ENCODE results near the gene TMEM19. TPM values are rescaled to one million over a fixed set of nuclear protein-coding genes. Genes with fewer than 3 reads are reported as not detected.
A peak's percentile ranks its signal among the peaks of the same experiment; 100 is the strongest.

TMEM19 gene
- 98.7 TPM for polyA plus RNA-seq

- H3K9me3 Mint-ChIP-seq: no peaks in the 10 kb centered on the region
- H3K27me3 Mint-ChIP-seq: no peaks in the 10 kb centered on the region
- H3K27ac Mint-ChIP-seq: peak within 1 kb of the TSS; percentile 88 to 95 (median 92)
- peak within 1 kb of the TSS; percentile 92 to 99 (median 98) for H3K4me3 Mint-ChIP-seq
- peaks cover 17 to 32% (median 24%) of the 10 kb centered on the region in 3 donors for H3K4me1 Mint-ChIP-seq
- no peaks in the 10 kb centered on the region for H3K36me3 Mint-ChIP-seq
Measured at GRCh38 chr12:71685914-71686657, at the start of gene TMEM19. Gene TMEM19, plus strand, starts transcription at chr12:71686082. Its CDS starts 599 bp downstream, at chr12:71686681.

GRCh38 chr12:71636704-71637115 is 49.2 kb upstream of the TMEM19 start:
- H3K36me3 Mint-ChIP-seq: peaks cover 2% of the 10 kb centered on the region

GRCh38 chr12:71638499-71638898 is 47.4 kb upstream of the TMEM19 start:
- H3K27ac Mint-ChIP-seq: no peak overlapping the region
- peaks cover 5 to 8% (median 6%) of the 10 kb centered on the region in 3 donors for H3K4me1 Mint-ChIP-seq
- no peaks in the 10 kb centered on the region for H3K27me3 Mint-ChIP-seq
- H3K4me3 Mint-ChIP-seq: no peak overlapping the region
- H3K9me3 Mint-ChIP-seq: no peaks in the 10 kb centered on the region
- H3K36me3 Mint-ChIP-seq: peaks cover 4% of the 10 kb centered on the region

More at GRCh38 chr12:71636704-71637115, 49.2 kb upstream of the TMEM19 start:
- H3K4me1 Mint-ChIP-seq: peaks cover 5 to 8% (median 6%) of the 10 kb centered on the region in 3 donors
- peak overlapping the region in 1 of 3 donors; percentile 8 for H3K27ac Mint-ChIP-seq
- no peak overlapping the region for H3K4me3 Mint-ChIP-seq
- no peaks in the 10 kb centered on the region for H3K27me3 Mint-ChIP-seq
- no peaks in the 10 kb centered on the region for H3K9me3 Mint-ChIP-seq

GRCh38 chr12:71639341-71639760 is 46.5 kb upstream of the TMEM19 start:
- H3K36me3 Mint-ChIP-seq: peaks cover 11% of the 10 kb centered on the region
- peaks cover 5 to 8% (median 6%) of the 10 kb centered on the region in 3 donors for H3K4me1 Mint-ChIP-seq
- no peaks in the 10 kb centered on the region for H3K27me3 Mint-ChIP-seq
- no peak overlapping the region for H3K4me3 Mint-ChIP-seq
- H3K9me3 Mint-ChIP-seq: no peaks in the 10 kb centered on the region
- H3K27ac Mint-ChIP-seq: peak overlapping the region in 2 of 3 donors; percentile 23 to 27

- no peaks in the 10 kb centered on the region for H3K9me3 Mint-ChIP-seq
- no peak overlapping the region for H3K27ac Mint-ChIP-seq
Measured at GRCh38 chr12:71640316-71640715, 45.6 kb upstream of the TMEM19 start.

GRCh38 chr12:71641390-71641789 is 44.5 kb upstream of the TMEM19 start:
- no peaks in the 10 kb centered on the region for H3K27me3 Mint-ChIP-seq
- no peaks in the 10 kb centered on the region for H3K9me3 Mint-ChIP-seq
- no peak overlapping the region for H3K4me3 Mint-ChIP-seq
- peak overlapping the region in 1 of 3 donors; percentile 3 for H3K27ac Mint-ChIP-seq
- peaks cover 9 to 11% (median 10%) of the 10 kb centered on the region in 3 donors for H3K4me1 Mint-ChIP-seq
- peaks cover 13% of the 10 kb centered on the region for H3K36me3 Mint-ChIP-seq

More at GRCh38 chr12:71640316-71640715, 45.6 kb upstream of the TMEM19 start:
- Mint-ChIP-seq H3K36me3 (peaks cover 13% of the 10 kb centered on the region), H3K4me1 (peaks cover 7 to 10% (median 10%) of the 10 kb centered on the region in 3 donors), H3K27me3 (no peaks in the 10 kb centered on the region), H3K4me3 (no peak overlapping the region)

- Mint-ChIP-seq H3K27ac (no peak overlapping the region), H3K9me3 (no peaks in the 10 kb centered on the region), H3K36me3 (peaks cover 10% of the 10 kb centered on the region)
Measured at GRCh38 chr12:71642264-71642663, 43.6 kb upstream of the TMEM19 start.

GRCh38 chr12:71645268-71645667 is 40.6 kb upstream of the TMEM19 start:
- H3K9me3 Mint-ChIP-seq: no peaks in the 10 kb centered on the region
- H3K27ac Mint-ChIP-seq: peak overlapping the region in 2 of 3 donors; percentile 37 to 71
- H3K27me3 Mint-ChIP-seq: no peaks in the 10 kb centered on the region
- H3K36me3 Mint-ChIP-seq: peaks cover 10% of the 10 kb centered on the region
- H3K4me3 Mint-ChIP-seq: no peak overlapping the region
- peaks cover 2 to 9% (median 5%) of the 10 kb centered on the region in 3 donors for H3K4me1 Mint-ChIP-seq

More at GRCh38 chr12:71642264-71642663, 43.6 kb upstream of the TMEM19 start:
- peaks cover 5 to 7% (median 5%) of the 10 kb centered on the region in 3 donors for H3K4me1 Mint-ChIP-seq
- H3K4me3 Mint-ChIP-seq: no peak overlapping the region
- H3K27me3 Mint-ChIP-seq: no peaks in the 10 kb centered on the region

- H3K36me3 Mint-ChIP-seq: peaks cover 10% of the 10 kb centered on the region
- H3K4me3 Mint-ChIP-seq: no peak overlapping the region
- H3K9me3 Mint-ChIP-seq: no peaks in the 10 kb centered on the region
- H3K27me3 Mint-ChIP-seq: no peaks in the 10 kb centered on the region
- H3K27ac Mint-ChIP-seq: no peak overlapping the region
- H3K4me1 Mint-ChIP-seq: peaks cover 5 to 9% (median 5%) of the 10 kb centered on the region in 3 donors
Measured at GRCh38 chr12:71646512-71646911, 39.4 kb upstream of the TMEM19 start.

- H3K4me3 Mint-ChIP-seq: peak overlapping the region in 2 of 4 donors; percentile 23 to 71
- no peaks in the 10 kb centered on the region for H3K9me3 Mint-ChIP-seq
- H3K27me3 Mint-ChIP-seq: no peaks in the 10 kb centered on the region
- peaks cover 8% of the 10 kb centered on the region for H3K36me3 Mint-ChIP-seq
- H3K27ac Mint-ChIP-seq: no peak overlapping the region
- H3K4me1 Mint-ChIP-seq: peaks cover 5 to 9% (median 5%) of the 10 kb centered on the region in 3 donors
Measured at GRCh38 chr12:71648537-71648936, 37.3 kb upstream of the TMEM19 start.

- Mint-ChIP-seq H3K27ac (no peak overlapping the region), H3K27me3 (no peaks in the 10 kb centered on the region), H3K9me3 (no peaks in the 10 kb centered on the region), H3K4me1 (peaks cover 5 to 9% (median 6%) of the 10 kb centered on the region in 3 donors), H3K4me3 (no peak overlapping the region), H3K36me3 (peaks cover 2% of the 10 kb centered on the region)
Measured at GRCh38 chr12:71649401-71649800, 36.5 kb upstream of the TMEM19 start.

GRCh38 chr12:71652656-71653055 is 33.2 kb upstream of the TMEM19 start:
- Mint-ChIP-seq H3K4me3 (no peak overlapping the region), H3K36me3 (peaks cover 6% of the 10 kb centered on the region), H3K4me1 (peaks cover 23 to 25% (median 24%) of the 10 kb centered on the region in 3 donors), H3K27me3 (no peaks in the 10 kb centered on the region), H3K9me3 (no peaks in the 10 kb centered on the region), H3K27ac (no peak overlapping the region)

GRCh38 chr12:71653137-71653536 is 32.7 kb upstream of the TMEM19 start:
- no peak overlapping the region for H3K4me3 Mint-ChIP-seq
- H3K9me3 Mint-ChIP-seq: no peaks in the 10 kb centered on the region
- H3K4me1 Mint-ChIP-seq: peaks cover 22 to 25% (median 24%) of the 10 kb centered on the region in 3 donors

GRCh38 chr12:71654200-71654599 is 31.7 kb upstream of the TMEM19 start:
- H3K4me3 Mint-ChIP-seq: no peak overlapping the region
- H3K36me3 Mint-ChIP-seq: peaks cover 6% of the 10 kb centered on the region
- H3K27me3 Mint-ChIP-seq: no peaks in the 10 kb centered on the region
- H3K4me1 Mint-ChIP-seq: peaks cover 24 to 30% (median 25%) of the 10 kb centered on the region in 3 donors
- no peaks in the 10 kb centered on the region for H3K9me3 Mint-ChIP-seq
- H3K27ac Mint-ChIP-seq: no peak overlapping the region

More at GRCh38 chr12:71653137-71653536, 32.7 kb upstream of the TMEM19 start:
- Mint-ChIP-seq H3K27me3 (no peaks in the 10 kb centered on the region), H3K27ac (no peak overlapping the region), H3K36me3 (peaks cover 6% of the 10 kb centered on the region)

- peaks cover 26 to 30% (median 29%) of the 10 kb centered on the region in 3 donors for H3K4me1 Mint-ChIP-seq
- H3K27me3 Mint-ChIP-seq: no peaks in the 10 kb centered on the region
- no peaks in the 10 kb centered on the region for H3K9me3 Mint-ChIP-seq
- H3K27ac Mint-ChIP-seq: no peak overlapping the region
- peaks cover 6% of the 10 kb centered on the region for H3K36me3 Mint-ChIP-seq
- peak overlapping the region in 2 of 4 donors; percentile 12 to 23 for H3K4me3 Mint-ChIP-seq
Measured at GRCh38 chr12:71655495-71655894, 30.4 kb upstream of the TMEM19 start.
